Neural cell (in vitro differentiated cells): ENCODE measurements around the gene LCNL1. TPM values are rescaled to one million over a fixed set of nuclear protein-coding genes. Genes with fewer than 3 reads are reported as not detected.
A peak's percentile ranks its signal among the peaks of the same experiment; 100 is the strongest.

Source experiments
- H2AFZ ChIP-seq: fragments of 200-600, 300-800 bp; sonication (generic), shearing (Covaris generic); 2 replicates; pipeline ENCODE4 v1.6.0; 2014; ENCODE audit warnings: low read depth, mild to moderate bottlenecking, antibody characterized with exemption, low read length, moderate library complexity
- H3F3A ChIP-seq: fragments of 200-600 bp; shearing (Covaris generic); 2 replicates; pipeline ENCODE4 v1.6.1; 2016; ENCODE audit warnings: mild to moderate bottlenecking, moderate library complexity, mixed read lengths, antibody characterized with exemption, low read length; ENCODE audit not compliant: insufficient read depth, poor library complexity, severe bottlenecking
- H3K27ac ChIP-seq: fragments of 200-600, 300-800 bp; sonication (generic), shearing (Covaris generic); 2 replicates; pipeline ENCODE4 v1.5.1; 2014; ENCODE audit warnings: mild to moderate bottlenecking, low read length, moderate library complexity
- H3K27me3 ChIP-seq: fragments of 300-800, 200-600 bp; sonication (generic), shearing (Covaris generic); 2 replicates; pipeline ENCODE4 v1.6.0; 2014; ENCODE audit warnings: mild to moderate bottlenecking, low read depth, low read length, moderate library complexity; ENCODE audit not compliant: insufficient read depth
- H3K36me3 ChIP-seq: fragments of 300-800, 200-600 bp; sonication (generic), shearing (Covaris generic); 2 replicates; pipeline ENCODE4 v1.5.1; 2014; ENCODE audit warnings: mild to moderate bottlenecking, antibody characterized with exemption, low read length, moderate library complexity; ENCODE audit not compliant: insufficient read depth
- H3K4me2 ChIP-seq: fragments of 300-800, 200-600 bp; sonication (generic), shearing (Covaris generic); 2 replicates; pipeline ENCODE4 v1.6.0; 2014; ENCODE audit warnings: mild to moderate bottlenecking, low read length
- H3K4me3 ChIP-seq: fragments of 300-800, 200-600 bp; sonication (generic), shearing (Covaris generic); 2 replicates; pipeline ENCODE4 v1.5.1; 2014; ENCODE audit warnings: mild to moderate bottlenecking, low read length, moderate library complexity
- H3K79me2 ChIP-seq: fragments of 200-600 bp; shearing (Covaris generic); replicated peaks from 2 replicates; pipeline ENCODE4 v1.6.0; 2014; ENCODE audit warnings: mild to moderate bottlenecking, low read length, moderate library complexity; ENCODE audit not compliant: insufficient read depth
- H3K9ac ChIP-seq: fragments of 300-800, 200-600 bp; sonication (generic), shearing (Covaris generic); 2 replicates; pipeline ENCODE4 v1.6.1; 2016; ENCODE audit warnings: mild to moderate bottlenecking, low read length, mixed read lengths
- H3K9me2 ChIP-seq: fragments of 200-600 bp; shearing (Covaris generic); 2 replicates; pipeline ENCODE4 v1.6.1; 2016; ENCODE audit warnings: mild to moderate bottlenecking, low read length, mixed read lengths; ENCODE audit not compliant: insufficient read depth
- H3K9me3 ChIP-seq: fragments of 200-600, 300-800 bp; sonication (generic), shearing (Covaris generic); 2 replicates; pipeline ENCODE4 v1.6.1; 2016; ENCODE audit warnings: mild to moderate bottlenecking, mixed run types, low read length, moderate library complexity, mixed read lengths
- H4K20me1 ChIP-seq: fragments of 200-600 bp; shearing (Covaris generic); 2 replicates; pipeline ENCODE4 v1.6.1; 2016; ENCODE audit warnings: mild to moderate bottlenecking, mixed run types; ENCODE audit not compliant: insufficient read depth
- EP300 ChIP-seq: fragments of 450-650 bp; conservative IDR thresholded peaks from 2 replicates; pipeline ENCODE4 v1.6.1; 2014; ENCODE audit warnings: antibody characterized with exemption, mild to moderate bottlenecking, moderate library complexity; ENCODE audit not compliant: poor library complexity, severe bottlenecking
- EZH2 ChIP-seq: fragments of 200-600, 300-800 bp; shearing (Covaris generic), sonication (generic); IDR thresholded peaks from 2 replicates; pipeline ENCODE4 v1.6.1; 2014; ENCODE audit warnings: antibody characterized with exemption, low read length, borderline replicate concordance, mild to moderate bottlenecking; ENCODE audit not compliant: insufficient read depth, poor library complexity, severe bottlenecking
- MXI1 ChIP-seq: fragments of 450-650 bp; conservative IDR thresholded peaks from 2 replicates; pipeline ENCODE4 v1.6.1; 2014; ENCODE audit warnings: antibody characterized with exemption, mild to moderate bottlenecking; ENCODE audit not compliant: poor library complexity, severe bottlenecking
- POLR2AphosphoS5 ChIP-seq: IDR thresholded peaks from 2 replicates; pipeline ENCODE4 v1.6.1; 2012
- RAD21 ChIP-seq: fragments of 450-650 bp; conservative IDR thresholded peaks from 2 replicates; pipeline ENCODE4 v1.6.1; 2014; ENCODE audit warnings: antibody characterized with exemption, mild to moderate bottlenecking, moderate library complexity
- SMC3 ChIP-seq: fragments of 450-650 bp; conservative IDR thresholded peaks from 2 replicates; pipeline ENCODE4 v1.6.1; 2014; ENCODE audit warnings: antibody characterized with exemption, mild to moderate bottlenecking, moderate library complexity; ENCODE audit not compliant: poor library complexity
- TAF1 ChIP-seq: IDR thresholded peaks from 2 replicates; pipeline ENCODE4 v1.6.1; 2012; ENCODE audit warnings: low read depth
- polyA plus RNA-seq: library from polyadenylated mRNA; depleted of rRNA; stranded (reverse); fragments of >200 nt; gene quantifications from 2 replicates; pipeline ENCODE4 v1.2.3, GENCODE V29; 2014
- TF ChIP-seq, protein P1 (sequence below): fragments of 450-650 bp; IDR thresholded peaks from 2 replicates; pipeline ENCODE4 v1.5.1; 2014; ENCODE audit warnings: antibody characterized with exemption, mild to moderate bottlenecking, moderate library complexity; ENCODE audit not compliant: poor library complexity, severe bottlenecking
- TF ChIP-seq, protein P2 (sequence below): IDR thresholded peaks from 2 replicates; pipeline ENCODE4 v1.6.1; 2012; ENCODE audit warnings: borderline replicate concordance

Gene LCNL1
- polyA plus RNA-seq, 1 donor from 2014 or later: not detected

GRCh38 chr9:136947955-136948510 is 34.8 kb upstream of the LCNL1 start:
- Histone ChIP-seq H3K27ac (no peak overlapping the region), H3K9ac (no peak overlapping the region), H3K27me3 (no peaks in the 10 kb centered on the region), H3K36me3 (no peaks in the 10 kb centered on the region), H2AFZ (no peak overlapping the region), H3K79me2 (peaks cover 8% of the 10 kb centered on the region), H3K4me2 (no peak overlapping the region), H3F3A (no peaks in the 10 kb centered on the region), H3K9me3 (no peaks in the 10 kb centered on the region), H3K9me2 (no peaks in the 10 kb centered on the region), H4K20me1 (no peaks in the 10 kb centered on the region), H3K4me3 (no peak overlapping the region)
- TF ChIP-seq RAD21 (peak; percentile 34), TAF1 (no peak), MXI1 (no peak), EZH2 (no peak), EP300 (no peak), POLR2AphosphoS5 (no peak), SMC3 (no peak)
- TF ChIP-seq, protein P1, sequence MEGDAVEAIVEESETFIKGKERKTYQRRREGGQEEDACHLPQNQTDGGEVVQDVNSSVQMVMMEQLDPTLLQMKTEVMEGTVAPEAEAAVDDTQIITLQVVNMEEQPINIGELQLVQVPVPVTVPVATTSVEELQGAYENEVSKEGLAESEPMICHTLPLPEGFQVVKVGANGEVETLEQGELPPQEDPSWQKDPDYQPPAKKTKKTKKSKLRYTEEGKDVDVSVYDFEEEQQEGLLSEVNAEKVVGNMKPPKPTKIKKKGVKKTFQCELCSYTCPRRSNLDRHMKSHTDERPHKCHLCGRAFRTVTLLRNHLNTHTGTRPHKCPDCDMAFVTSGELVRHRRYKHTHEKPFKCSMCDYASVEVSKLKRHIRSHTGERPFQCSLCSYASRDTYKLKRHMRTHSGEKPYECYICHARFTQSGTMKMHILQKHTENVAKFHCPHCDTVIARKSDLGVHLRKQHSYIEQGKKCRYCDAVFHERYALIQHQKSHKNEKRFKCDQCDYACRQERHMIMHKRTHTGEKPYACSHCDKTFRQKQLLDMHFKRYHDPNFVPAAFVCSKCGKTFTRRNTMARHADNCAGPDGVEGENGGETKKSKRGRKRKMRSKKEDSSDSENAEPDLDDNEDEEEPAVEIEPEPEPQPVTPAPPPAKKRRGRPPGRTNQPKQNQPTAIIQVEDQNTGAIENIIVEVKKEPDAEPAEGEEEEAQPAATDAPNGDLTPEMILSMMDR: peak; percentile 41
- TF ChIP-seq, protein P2, sequence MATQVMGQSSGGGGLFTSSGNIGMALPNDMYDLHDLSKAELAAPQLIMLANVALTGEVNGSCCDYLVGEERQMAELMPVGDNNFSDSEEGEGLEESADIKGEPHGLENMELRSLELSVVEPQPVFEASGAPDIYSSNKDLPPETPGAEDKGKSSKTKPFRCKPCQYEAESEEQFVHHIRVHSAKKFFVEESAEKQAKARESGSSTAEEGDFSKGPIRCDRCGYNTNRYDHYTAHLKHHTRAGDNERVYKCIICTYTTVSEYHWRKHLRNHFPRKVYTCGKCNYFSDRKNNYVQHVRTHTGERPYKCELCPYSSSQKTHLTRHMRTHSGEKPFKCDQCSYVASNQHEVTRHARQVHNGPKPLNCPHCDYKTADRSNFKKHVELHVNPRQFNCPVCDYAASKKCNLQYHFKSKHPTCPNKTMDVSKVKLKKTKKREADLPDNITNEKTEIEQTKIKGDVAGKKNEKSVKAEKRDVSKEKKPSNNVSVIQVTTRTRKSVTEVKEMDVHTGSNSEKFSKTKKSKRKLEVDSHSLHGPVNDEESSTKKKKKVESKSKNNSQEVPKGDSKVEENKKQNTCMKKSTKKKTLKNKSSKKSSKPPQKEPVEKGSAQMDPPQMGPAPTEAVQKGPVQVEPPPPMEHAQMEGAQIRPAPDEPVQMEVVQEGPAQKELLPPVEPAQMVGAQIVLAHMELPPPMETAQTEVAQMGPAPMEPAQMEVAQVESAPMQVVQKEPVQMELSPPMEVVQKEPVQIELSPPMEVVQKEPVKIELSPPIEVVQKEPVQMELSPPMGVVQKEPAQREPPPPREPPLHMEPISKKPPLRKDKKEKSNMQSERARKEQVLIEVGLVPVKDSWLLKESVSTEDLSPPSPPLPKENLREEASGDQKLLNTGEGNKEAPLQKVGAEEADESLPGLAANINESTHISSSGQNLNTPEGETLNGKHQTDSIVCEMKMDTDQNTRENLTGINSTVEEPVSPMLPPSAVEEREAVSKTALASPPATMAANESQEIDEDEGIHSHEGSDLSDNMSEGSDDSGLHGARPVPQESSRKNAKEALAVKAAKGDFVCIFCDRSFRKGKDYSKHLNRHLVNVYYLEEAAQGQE: no peak

DNA sequence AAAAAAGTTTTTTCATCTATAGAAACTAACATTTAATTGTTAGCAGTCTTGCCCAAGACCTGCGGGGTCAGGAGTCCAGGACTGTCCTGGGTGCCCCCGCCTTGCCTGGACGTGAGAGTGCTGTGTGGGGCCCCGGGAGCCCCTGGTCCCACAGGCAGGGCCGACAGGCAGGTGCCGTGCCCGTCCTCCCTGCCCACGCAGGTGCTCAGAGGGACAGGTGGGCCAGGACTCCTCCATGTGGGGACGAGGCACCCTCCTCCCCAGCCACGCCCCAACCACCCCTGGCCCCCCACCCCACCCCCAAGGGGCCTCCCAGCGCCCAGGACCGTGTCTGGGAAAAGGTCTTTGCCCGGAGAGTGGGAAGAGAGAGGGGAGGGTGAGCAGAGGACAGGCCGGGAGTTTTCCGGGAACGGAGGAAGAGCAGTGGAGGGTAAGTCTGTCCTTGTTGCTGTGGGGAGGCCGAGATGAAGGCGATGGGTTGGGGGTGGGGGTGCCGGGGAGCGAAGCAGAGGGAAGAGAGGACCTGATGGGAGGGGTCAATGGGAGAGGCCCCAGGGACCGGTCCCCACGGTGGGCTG is 33.5 kb upstream of the LCNL1 start:
- Histone ChIP-seq H3K9me2 (no peaks in the 10 kb centered on the region), H3K79me2 (no peaks in the 10 kb centered on the region), H3K27ac (peak overlapping the region; percentile 91), H3K9me3 (no peaks in the 10 kb centered on the region), H3K36me3 (no peaks in the 10 kb centered on the region), H2AFZ (peak overlapping the region; percentile 85), H3K27me3 (no peaks in the 10 kb centered on the region), H3K9ac (peak overlapping the region; percentile 93), H4K20me1 (no peaks in the 10 kb centered on the region), H3F3A (no peaks in the 10 kb centered on the region), H3K4me3 (peak overlapping the region; percentile 82), H3K4me2 (peak overlapping the region; percentile 35)
- TF ChIP-seq SMC3 (no peak), EP300 (no peak), TAF1 (no peak), POLR2AphosphoS5 (no peak), RAD21 (no peak), MXI1 (no peak), EZH2 (no peak)
- TF ChIP-seq, protein P1: no peak
- TF ChIP-seq, protein P2: no peak
